ENCODE results near the gene SEMA5B. TPM values are rescaled to one million over a fixed set of nuclear protein-coding genes. Genes with fewer than 3 reads are reported as not detected.

SEMA5B gene
- total RNA-seq, 1 experiment from 2014 or later, result not detected

Other genes starting within 250 kb of the SEMA5B start
- gene HSPBAP1, start 233.9 kb downstream of the SEMA5B start, total RNA-seq (2021), result 8.9 and 10.9 TPM in 2 replicates
- 24.0 and 28.1 TPM in 2 replicates for gene SLC49A4, start 232.7 kb downstream of the SEMA5B start, total RNA-seq (2021)
- gene PDIA5, start 39.3 kb upstream of the SEMA5B start, total RNA-seq (2021), result 31.7 and 32.1 TPM in 2 replicates
- 13.2 and 20.2 TPM in 2 replicates for gene SEC22A, start 174.2 kb upstream of the SEMA5B start, total RNA-seq (2021)

Measured in PC-9 (cell line).